ENCODE results near the gene CMSS1.

The CMSS1 gene

GRCh38 chr3:99874237-99875002 is 56.8 kb downstream of the CMSS1 start:
- DNase-seq (ENCODE audit: low read depth in 2 of 3, low spot score in 2 of 3), result no peak

- DNase-seq (ENCODE audit: low read depth in 2 of 3, low spot score in 2 of 3), result no peak
Measured at GRCh38 chr3:99875581-99875928, 57.9 kb downstream of the CMSS1 start.

- DNase-seq (ENCODE audit: low read depth in 2 of 3, low spot score in 2 of 3), result peak; percentile 15 to 27 (median 23)
Measured at GRCh38 chr3:99875929-99876841, 58.5 kb downstream of the CMSS1 start.

GRCh38 chr3:99877031-99877579 is 59.4 kb downstream of the CMSS1 start:
- no peak for DNase-seq (ENCODE audit: low read depth in 2 of 3, low spot score in 2 of 3)

GRCh38 chr3:99878005-99878404 is 60.3 kb downstream of the CMSS1 start:
- DNase-seq (ENCODE audit: low read depth in 2 of 3, low spot score in 2 of 3), result no peak

GRCh38 chr3:99879275-99879674 is 61.6 kb downstream of the CMSS1 start:
- no peak for DNase-seq (ENCODE audit: low read depth in 2 of 3, low spot score in 2 of 3)

- DNase-seq (ENCODE audit: low read depth in 2 of 3, low spot score in 2 of 3), result no peak
Measured at GRCh38 chr3:99881121-99881524, 63.5 kb downstream of the CMSS1 start.

GRCh38 chr3:99882436-99883137 is 64.9 kb downstream of the CMSS1 start:
- no peak for DNase-seq (ENCODE audit: low read depth in 2 of 3, low spot score in 2 of 3)

GRCh38 chr3:99883138-99883461 is 65.4 kb downstream of the CMSS1 start:
- DNase-seq (ENCODE audit: low read depth in 2 of 3, low spot score in 2 of 3), result no peak

- DNase-seq (ENCODE audit: low read depth in 2 of 3, low spot score in 2 of 3), result no peak
Measured at GRCh38 chr3:99883693-99884092, 66.0 kb downstream of the CMSS1 start.

- DNase-seq (ENCODE audit: low read depth in 2 of 3, low spot score in 2 of 3), result no peak
Measured at GRCh38 chr3:99884484-99884883, 66.8 kb downstream of the CMSS1 start.

- DNase-seq (ENCODE audit: low read depth in 2 of 3, low spot score in 2 of 3), result no peak
Measured at GRCh38 chr3:99885085-99885484, 67.4 kb downstream of the CMSS1 start.

GRCh38 chr3:99885851-99886250 is 68.2 kb downstream of the CMSS1 start:
- DNase-seq (ENCODE audit: low read depth in 2 of 3, low spot score in 2 of 3), result no peak

- no peak for DNase-seq (ENCODE audit: low read depth in 2 of 3, low spot score in 2 of 3)
Measured at GRCh38 chr3:99891610-99892285, 74.1 kb downstream of the CMSS1 start.

GRCh38 chr3:99892332-99892731 is 74.7 kb downstream of the CMSS1 start:
- no peak for DNase-seq (ENCODE audit: low read depth in 2 of 3, low spot score in 2 of 3)

GRCh38 chr3:99895131-99895696 is 77.6 kb downstream of the CMSS1 start:
- DNase-seq (ENCODE audit: low read depth in 2 of 3, low spot score in 2 of 3), result no peak

GRCh38 chr3:99895703-99896441 is 78.2 kb downstream of the CMSS1 start:
- DNase-seq (ENCODE audit: low read depth in 2 of 3, low spot score in 2 of 3), result no peak

GRCh38 chr3:99896482-99896881 is 78.8 kb downstream of the CMSS1 start:
- no peak for DNase-seq (ENCODE audit: low read depth in 2 of 3, low spot score in 2 of 3)

GRCh38 chr3:99899603-99900002 is 81.9 kb downstream of the CMSS1 start:
- DNase-seq (ENCODE audit: low read depth in 2 of 3, low spot score in 2 of 3), result no peak

GRCh38 chr3:99900248-99900647 is 82.6 kb downstream of the CMSS1 start:
- DNase-seq (ENCODE audit: low read depth in 2 of 3, low spot score in 2 of 3), result no peak

All from activated CD8-positive, alpha-beta memory T cell treated with anti-CD3 and anti-CD28 coated beads for 48 hours (primary cell).